Erythroblast (primary cell): ENCODE results near the gene SEC31A.

ENCODE experiments used
- GATA1 ChIP-seq: IDR thresholded peaks from 2 replicates; pipeline ENCODE4 v1.6.1; 2011; ENCODE audit warnings: low read depth, mild to moderate bottlenecking, control low read depth, low read length, moderate library complexity
- POLR2A ChIP-seq: IDR thresholded peaks from 2 replicates; pipeline ENCODE4 v1.6.1; 2011; ENCODE audit warnings: mild to moderate bottlenecking, low read length

- TF ChIP-seq POLR2A (no peak), GATA1 (no peak)
Measured at GRCh38 chr4:82850684-82851083, 40.3 kb downstream of the SEC31A start.
